Astrocyte (in vitro differentiated cells and primary cell): ENCODE data around the gene SGCD.

Experiments used
- EZH2 ChIP-seq: IDR thresholded peaks from 2 replicates; pipeline ENCODE4 v1.6.1; 2012; ENCODE audit warnings: mild to moderate bottlenecking, low read length, inconsistent platforms; ENCODE audit not compliant: insufficient read depth
- TF ChIP-seq, protein P1 (sequence below): IDR thresholded peaks from 2 replicates; pipeline ENCODE4 v1.5.1; 2011; ENCODE audit warnings: low read depth, mild to moderate bottlenecking, inconsistent platforms, low read length, moderate library complexity; ENCODE audit not compliant: insufficient read depth

DNA sequence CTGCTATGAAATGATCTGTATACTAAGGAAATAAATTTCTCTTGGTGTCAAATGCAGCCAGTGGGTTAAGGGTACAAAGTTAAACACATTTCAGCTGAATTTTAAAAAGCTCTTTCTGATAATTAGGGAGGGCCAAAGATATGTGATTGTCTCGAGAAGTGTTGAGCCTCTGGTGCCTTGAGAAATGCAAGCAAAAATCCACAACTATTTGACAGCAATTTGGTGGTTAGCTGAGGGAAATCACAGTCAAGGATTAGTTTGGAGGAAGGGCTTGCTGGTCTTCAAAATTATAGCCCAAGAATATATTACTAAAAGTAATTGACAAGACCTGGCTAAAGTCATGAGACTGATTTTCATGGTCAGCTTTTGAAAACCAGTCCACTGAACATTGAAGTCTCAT, 267.4 kb downstream of the SGCD start:
- TF ChIP-seq, protein P1, sequence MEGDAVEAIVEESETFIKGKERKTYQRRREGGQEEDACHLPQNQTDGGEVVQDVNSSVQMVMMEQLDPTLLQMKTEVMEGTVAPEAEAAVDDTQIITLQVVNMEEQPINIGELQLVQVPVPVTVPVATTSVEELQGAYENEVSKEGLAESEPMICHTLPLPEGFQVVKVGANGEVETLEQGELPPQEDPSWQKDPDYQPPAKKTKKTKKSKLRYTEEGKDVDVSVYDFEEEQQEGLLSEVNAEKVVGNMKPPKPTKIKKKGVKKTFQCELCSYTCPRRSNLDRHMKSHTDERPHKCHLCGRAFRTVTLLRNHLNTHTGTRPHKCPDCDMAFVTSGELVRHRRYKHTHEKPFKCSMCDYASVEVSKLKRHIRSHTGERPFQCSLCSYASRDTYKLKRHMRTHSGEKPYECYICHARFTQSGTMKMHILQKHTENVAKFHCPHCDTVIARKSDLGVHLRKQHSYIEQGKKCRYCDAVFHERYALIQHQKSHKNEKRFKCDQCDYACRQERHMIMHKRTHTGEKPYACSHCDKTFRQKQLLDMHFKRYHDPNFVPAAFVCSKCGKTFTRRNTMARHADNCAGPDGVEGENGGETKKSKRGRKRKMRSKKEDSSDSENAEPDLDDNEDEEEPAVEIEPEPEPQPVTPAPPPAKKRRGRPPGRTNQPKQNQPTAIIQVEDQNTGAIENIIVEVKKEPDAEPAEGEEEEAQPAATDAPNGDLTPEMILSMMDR = no peak
- no peak for TF ChIP-seq EZH2
